ENCODE data around the gene CLEC6A. TPM values are rescaled to one million over a fixed set of nuclear protein-coding genes. Genes with fewer than 3 reads are reported as not detected.
"Not testable (repeated sequence)": the region's sequence is repeated elsewhere in the genome, so short reads cannot be mapped to it uniquely, and the experiment has no call there.

Gene CLEC6A
- under 1 TPM in 1 of 3 donors, not detected in 2; 0.09 TPM for polyA plus RNA-seq

DNA sequence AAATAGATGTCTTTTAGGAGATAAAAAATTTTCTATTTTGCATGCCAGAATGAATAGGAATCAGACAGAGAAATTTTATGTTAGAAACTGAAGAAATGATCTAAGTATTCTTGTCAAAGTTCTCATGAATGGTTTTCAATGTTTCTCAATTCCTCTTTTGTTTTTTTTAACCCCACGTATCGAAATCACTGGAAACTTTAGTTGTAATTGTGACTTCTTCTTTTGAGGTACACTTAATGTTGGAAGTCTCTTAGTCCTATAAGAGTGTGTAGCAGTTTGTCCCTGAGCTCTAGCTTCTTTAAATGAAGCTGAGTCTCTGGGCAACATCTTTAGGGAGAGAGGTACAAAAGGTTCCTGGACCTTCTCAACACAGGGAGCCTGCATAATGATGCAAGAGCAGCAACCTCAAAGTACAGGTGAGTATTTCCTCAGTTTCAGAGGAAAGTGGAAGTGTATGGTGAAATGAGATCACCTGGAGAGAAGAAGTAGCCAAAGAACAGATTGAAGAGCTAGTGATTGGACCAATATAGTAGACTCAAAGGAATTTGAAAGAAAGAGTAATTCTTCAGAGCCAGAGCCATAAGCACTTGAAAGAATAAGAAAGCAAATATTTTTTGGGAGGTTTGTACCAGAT is at the start of gene CLEC6A:
Gene CLEC6A (plus strand): TSS at position 236 of the 634 bp plus-strand sequence. CDS start 150 bp downstream, at position 386.
- no peak within 1 kb of the TSS for H3K27ac ChIP-seq (ENCODE audit: low read depth, low read length)
- 46 to 75% (median 50%) methylated on average over 2 of the region's 2 CpGs for WGBS, 3 donors

- not testable (repeated sequence) for H3K27ac ChIP-seq (ENCODE audit: low read depth, low read length)
- no CpG with 5 or more reads among the region's 6 CpGs for WGBS, 3 donors
These were observed 36.2 kb upstream of the CLEC6A start for GRCh38 chr12:8419576-8419975.

GRCh38 chr12:8420506-8420905 is 35.3 kb upstream of the CLEC6A start:
- WGBS, 3 donors = no CpG with 5 or more reads among the region's 10 CpGs
- no peak overlapping the region for H3K27ac ChIP-seq (ENCODE audit: low read depth, low read length)

DNA sequence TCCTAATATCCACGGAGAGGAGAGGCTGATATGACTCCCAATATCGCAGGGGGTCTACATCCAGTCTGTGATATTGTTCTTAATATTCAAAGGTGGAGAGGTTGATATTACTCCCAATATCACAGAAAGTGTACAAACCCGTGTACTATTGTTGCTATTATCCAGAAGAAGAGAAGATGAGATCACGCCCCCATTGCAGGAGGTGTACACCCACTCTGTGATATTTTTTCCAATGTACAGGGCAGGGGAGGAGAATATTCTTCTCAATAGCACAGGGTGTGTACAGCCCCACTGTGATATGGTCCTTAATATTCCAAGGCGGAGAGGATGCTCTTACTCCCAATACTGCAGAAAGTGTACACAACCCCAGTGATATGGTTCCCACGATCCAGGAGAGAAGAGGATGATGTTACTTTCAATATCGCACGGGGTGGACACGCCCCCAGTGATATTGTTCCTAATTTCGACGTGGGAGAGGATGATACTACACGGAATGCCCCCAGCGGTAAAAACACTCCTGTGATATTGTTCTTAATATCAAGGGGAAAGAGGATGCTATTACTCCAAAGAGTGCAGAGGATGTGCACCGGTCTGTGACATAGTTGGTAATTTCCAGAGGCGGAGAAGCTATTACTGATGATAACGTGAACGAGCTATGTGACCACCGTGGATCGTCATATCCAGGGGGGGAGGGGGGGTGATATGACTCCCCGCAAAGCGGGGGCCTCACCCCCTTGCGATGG is 11.1 kb upstream of the CLEC6A start:
- 86 to 89% (median 87%) methylated on average over 21 to 22 of the region's 22 CpGs for WGBS, 3 donors
- not testable (repeated sequence) for H3K27ac ChIP-seq (ENCODE audit: low read depth, low read length)

- WGBS, 3 donors = 90 to 99% (median 97%) methylated on average over 2 of the region's 2 CpGs
These were observed 10.0 kb upstream of the CLEC6A start for GRCh38 chr12:8445731-8446130.

DNA sequence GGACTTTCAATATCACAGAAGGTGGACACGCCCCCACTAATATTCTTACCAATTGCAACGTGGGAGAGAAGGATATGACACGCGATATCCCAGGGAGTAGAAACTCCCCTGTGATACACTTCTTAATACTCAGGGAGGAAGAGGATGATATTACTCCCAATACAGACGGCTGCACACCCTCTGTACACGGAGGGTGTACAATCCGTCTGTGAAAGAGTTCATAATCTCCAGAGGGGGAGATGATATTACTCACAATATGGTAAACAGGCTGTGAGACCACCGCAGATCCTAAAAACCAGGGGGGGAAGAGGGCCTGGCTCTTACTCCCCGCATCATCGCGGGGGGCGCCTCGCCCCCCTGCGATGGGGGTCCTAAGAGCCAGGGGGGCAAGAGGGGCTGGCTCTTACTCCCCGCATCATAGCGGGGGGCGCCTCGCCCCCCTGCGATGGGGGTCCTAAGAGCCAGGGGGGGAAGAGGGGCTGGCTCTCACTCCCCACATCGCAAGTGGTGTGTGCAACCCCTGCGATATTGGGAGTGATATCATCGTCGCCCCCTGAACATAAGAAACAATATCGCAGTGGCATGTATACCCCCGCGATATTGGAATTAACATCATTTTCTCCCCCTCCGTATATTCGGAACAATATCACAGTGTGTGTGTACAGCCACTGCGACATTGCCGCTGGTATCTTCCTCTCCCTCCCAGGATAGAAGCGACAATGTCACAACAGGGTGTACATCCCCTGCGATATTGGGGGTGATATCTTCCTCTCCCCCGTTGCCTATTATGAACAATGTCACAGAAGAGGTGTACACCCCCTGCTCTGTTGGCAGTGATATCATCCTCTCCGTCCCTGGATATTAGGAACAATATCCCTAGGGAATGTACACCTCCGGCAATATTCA is 8.9 kb upstream of the CLEC6A start:
- H3K27ac ChIP-seq (ENCODE audit: low read depth, low read length) = no peak overlapping the region
- WGBS, 3 donors = 89 to 92% (median 91%) methylated on average over 35 of the region's 35 CpGs

More at GRCh38 chr12:8445731-8446130, 10.0 kb upstream of the CLEC6A start:
- H3K27ac ChIP-seq (ENCODE audit: low read depth, low read length) = no peak overlapping the region

DNA sequence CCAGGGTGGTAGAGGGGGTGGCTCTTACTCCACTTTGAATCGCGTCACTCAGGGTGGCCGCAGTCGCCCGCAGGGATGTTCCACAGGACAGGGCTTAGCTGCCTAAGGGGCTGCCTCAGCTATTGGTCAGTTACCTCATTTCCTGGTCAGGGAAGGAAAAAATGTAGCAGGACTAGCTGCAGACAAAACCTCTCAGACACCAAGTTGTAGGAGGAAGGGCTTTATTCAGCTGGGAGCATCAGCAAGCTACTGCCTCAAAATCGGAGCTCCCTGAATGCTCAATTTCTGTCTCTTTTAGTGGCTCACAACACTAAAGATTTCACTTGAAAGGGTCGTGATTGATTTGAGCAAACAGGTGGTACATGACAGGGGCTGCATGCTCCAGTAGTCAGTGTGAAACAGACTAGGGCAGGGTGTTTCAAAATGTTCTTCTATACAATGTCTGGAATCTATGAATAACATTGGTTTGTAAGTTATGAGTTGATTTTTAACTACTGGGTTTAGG is 6.4 kb upstream of the CLEC6A start:
- WGBS, 3 donors = 62 to 69% (median 66%) methylated on average over 7 of the region's 7 CpGs
- H3K27ac ChIP-seq (ENCODE audit: low read depth, low read length) = no peak overlapping the region

GRCh38 chr12:8452036-8452435 is 3.7 kb upstream of the CLEC6A start:
- WGBS, 3 donors = 94 to 96% (median 95%) methylated on average over 12 of the region's 12 CpGs
- H3K27ac ChIP-seq (ENCODE audit: low read depth, low read length) = no peak overlapping the region

DNA sequence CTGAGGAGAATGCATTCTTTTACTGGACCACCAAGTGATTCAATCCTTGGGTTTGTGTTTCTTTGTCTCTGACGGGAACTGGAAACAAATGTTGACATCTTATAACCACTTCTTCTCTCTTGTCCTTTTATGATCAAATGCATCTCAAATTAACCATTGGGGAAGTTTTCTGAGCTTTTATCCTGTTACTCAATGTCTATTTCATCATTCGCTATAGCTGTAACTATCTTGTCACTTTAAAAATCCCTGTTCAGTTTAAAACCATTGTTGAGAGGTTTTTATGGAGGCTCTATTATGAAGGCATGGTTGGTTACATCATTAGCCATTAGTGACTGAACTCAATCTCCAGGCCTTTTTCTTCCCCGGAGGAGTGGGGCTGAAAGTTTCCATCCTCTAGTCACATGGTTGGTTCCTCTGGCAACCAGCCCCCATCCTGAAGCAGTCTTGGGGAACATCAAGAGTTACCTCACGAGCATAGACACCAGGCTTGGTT is 2.7 kb upstream of the CLEC6A start:
- no peak overlapping the region for H3K27ac ChIP-seq (ENCODE audit: low read depth, low read length)
- WGBS, 3 donors = 28 to 54% (median 34%) methylated on average over 4 of the region's 4 CpGs

GRCh38 chr12:8453796-8454195 is 2.0 kb upstream of the CLEC6A start:
- H3K27ac ChIP-seq (ENCODE audit: low read depth, low read length) = no peak overlapping the region
- WGBS, 3 donors = 55 to 79% (median 58%) methylated on average over 1 of the region's 1 CpG

- H3K27ac ChIP-seq (ENCODE audit: low read depth, low read length) = no peak overlapping the region
These were observed 491 bp upstream of the CLEC6A start for GRCh38 chr12:8455271-8455670.

DNA sequence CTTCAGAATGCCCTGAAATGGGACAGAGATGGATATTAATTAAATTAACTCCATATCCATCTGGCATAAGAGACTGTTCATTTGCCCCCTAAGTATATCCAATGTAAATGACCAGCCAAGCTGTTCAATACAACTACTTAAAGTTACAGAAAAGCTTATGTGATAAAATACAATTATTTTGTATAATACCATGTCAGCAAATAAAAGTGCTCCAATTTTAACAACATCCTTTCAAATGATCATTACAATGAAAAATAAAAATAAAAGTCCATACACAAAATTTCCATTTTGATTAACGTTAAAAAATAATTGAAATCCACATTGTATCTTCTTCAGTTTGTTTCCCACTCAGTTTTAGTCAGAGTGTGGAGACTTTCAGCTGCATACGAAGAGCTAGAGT is 5.7 kb downstream of the CLEC6A start:
- 78 to 82% (median 78%) methylated on average over 2 of the region's 2 CpGs for WGBS, 3 donors
- H3K27ac ChIP-seq (ENCODE audit: low read depth, low read length) = no peak overlapping the region

DNA sequence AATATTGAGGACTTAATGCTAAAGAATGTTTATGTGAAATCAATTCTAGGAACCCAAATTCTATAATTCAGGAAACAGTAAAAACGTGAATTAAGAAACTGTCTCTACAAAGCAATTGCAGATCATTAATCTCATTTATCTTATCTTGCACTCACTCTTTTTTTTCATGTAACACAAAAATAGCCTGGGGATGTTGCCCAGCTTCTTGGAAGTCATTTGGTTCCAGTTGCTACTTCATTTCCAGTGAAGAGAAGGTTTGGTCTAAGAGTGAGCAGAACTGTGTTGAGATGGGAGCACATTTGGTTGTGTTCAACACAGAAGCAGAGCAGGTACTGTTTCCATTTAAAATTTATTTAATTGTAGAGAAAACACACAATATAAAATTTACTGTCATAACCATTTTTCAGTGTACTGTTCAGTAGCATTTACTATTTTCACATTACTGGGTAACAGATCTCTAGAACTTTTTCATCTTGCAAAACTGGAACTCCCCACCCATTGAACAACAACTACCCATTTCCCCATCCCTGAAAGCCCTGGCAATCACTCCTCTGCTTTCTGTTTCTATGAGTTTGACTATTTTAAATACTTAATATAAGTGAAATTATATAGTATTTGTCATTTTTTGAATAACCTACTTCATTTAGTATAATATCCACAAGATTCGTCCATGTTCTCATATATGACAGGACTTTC is 9.7 kb downstream of the CLEC6A start:
- no peak overlapping the region for H3K27ac ChIP-seq (ENCODE audit: low read depth, low read length)
- 0 to 1% (median 0%) methylated on average over 2 of the region's 2 CpGs for WGBS, 3 donors

- H3K27ac ChIP-seq (ENCODE audit: low read depth, low read length) = no peak overlapping the region
These were observed 10.5 kb downstream of the CLEC6A start for GRCh38 chr12:8466241-8466640.

DNA sequence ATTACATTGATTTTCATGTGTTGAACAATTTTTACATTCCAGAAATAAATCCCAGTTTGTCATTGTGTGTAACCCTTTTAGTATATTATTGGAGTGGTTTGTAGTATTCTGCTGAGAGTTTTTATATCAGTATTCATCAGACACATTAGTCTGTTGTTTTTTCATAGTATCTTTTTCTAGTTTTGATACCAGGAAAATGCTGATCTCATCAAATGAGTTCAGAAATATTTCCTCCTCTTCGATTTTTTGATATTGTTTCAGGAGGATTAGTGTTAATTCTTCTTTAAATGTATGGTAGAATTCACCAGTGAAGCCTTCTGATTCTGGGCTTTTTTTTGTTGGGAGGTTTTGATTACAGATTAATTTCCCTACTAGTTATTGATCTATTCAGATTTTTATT is 15.3 kb downstream of the CLEC6A start:
- WGBS, 3 donors = 51 to 81% (median 74%) methylated on average over 1 of the region's 1 CpG
- H3K27ac ChIP-seq (ENCODE audit: low read depth, low read length) = no peak overlapping the region

DNA sequence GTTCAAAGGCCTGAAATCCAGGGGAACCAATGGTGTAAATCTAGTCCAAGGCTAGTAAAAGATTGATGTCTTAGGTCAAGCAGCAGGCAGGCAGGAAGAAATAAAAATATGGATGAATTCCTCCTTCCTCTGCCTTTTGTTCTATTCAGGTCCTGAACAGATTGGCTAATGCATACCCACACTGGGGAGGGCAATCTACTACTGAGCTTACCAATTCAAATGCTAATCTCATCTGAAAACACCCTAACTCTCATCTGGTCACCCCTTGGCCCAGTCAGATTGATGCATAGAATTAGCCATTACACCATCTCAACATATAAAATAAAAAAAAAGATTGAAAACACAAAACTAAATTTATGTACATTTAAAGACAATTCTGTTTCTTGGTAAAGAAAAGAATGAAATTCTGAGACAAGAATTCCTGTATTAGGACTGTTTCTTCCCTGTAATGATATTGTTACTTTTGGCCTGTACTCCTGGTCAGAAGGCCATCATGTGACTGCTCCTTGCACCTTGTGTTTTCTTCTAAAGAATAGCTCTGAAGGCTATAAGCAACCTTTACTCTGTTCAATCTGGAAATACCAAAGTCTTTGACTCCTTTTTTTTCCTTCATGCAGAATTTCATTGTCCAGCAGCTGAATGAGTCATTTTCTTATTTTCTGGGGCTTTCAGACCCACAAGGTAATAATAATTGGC is 19.9 kb downstream of the CLEC6A start:
- no peak overlapping the region for H3K27ac ChIP-seq (ENCODE audit: low read depth, low read length)

GRCh38 chr12:8482571-8483061 is 26.9 kb downstream of the CLEC6A start:
- 82 to 88% (median 82%) methylated on average over 2 of the region's 2 CpGs for WGBS, 3 donors
- no peak overlapping the region for H3K27ac ChIP-seq (ENCODE audit: low read depth, low read length)

- H3K27ac ChIP-seq (ENCODE audit: low read depth, low read length) = no peak overlapping the region
These were observed 27.3 kb downstream of the CLEC6A start for GRCh38 chr12:8483079-8483478.
